ENCODE measurements around the gene C4orf54.

Gene C4orf54

DNA sequence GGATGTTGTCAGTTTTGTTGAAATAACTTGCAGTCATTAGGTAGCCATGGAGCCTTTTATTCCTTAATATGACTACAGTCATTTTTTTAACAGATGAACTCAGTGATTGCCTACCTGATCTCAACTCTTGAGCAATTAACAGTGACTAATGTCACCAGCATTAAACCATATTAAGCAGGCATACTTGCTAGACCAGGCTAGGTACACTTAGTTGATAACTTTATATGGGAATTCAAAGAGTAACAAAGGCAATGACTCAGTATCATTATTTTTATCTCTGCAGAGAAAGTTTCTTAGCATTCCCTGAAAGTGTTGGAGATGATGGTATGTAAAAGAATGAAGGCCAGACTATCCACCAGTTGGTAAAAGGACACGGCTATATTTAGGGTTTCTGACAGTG, at the start of gene C4orf54:
C4orf54 (minus strand) TSS at position 31 of the 400 bp plus-strand sequence. CDS start 3,180 bp downstream, outside the sequence.
- DNase-seq, result no peak

DNA sequence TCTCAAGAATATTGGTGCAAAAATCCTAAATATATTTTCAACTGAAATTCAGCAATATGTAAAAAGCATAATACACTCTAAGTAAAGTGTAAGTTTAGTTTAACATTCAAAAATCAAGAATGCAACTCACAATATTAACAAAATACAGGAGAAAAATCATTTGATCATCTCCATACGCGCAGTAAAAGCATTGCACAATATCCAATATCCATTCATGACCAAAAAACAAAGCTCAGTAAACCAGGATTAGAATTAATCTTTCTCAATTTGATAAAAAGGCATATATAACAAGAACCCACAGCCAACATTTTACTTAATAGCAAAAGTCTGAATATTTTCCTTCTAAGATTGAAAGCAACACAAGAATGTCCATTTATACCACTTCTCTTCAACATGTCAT, 48.3 kb upstream of the C4orf54 start:
- DNase-seq, result no peak

DNA sequence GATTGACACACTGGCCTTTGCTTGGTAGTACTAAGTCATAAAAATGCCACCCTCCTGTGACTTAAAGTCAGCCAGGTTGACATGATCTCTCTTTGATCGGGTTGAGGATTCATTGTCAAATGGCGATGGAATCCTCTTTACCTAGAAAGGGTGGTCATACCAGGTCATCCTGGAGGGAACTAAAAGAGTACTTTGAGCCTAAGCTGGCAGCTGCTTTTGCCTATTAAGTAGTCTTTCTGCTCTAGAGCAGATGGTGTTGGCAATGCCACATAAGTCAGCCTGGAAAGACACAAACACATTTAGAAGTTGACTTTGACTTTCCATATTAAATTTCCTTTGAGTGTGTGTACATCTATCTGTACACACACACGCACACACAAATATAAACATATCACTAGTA, 39.2 kb upstream of the C4orf54 start:
- no peak for DNase-seq

DNA sequence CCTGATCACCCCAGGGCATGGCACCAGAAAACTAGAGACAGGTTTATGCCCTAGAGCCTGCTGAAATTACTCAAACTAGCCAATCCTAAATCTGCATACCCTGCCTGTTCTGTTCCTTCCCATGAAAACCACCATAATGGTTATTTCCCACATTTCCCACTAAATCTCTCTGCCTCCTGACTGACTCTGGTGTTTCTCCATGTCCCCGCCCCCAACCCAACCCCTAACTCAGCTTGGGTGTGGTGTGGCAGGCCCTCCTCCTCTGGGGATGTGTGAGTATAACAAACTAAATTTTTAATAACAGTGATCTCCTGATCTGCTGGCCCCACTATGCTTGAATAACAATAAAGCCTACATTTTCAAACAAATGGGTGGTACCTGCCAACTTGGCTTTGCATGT, 35.5 kb upstream of the C4orf54 start:
- DNase-seq, result no peak

DNA sequence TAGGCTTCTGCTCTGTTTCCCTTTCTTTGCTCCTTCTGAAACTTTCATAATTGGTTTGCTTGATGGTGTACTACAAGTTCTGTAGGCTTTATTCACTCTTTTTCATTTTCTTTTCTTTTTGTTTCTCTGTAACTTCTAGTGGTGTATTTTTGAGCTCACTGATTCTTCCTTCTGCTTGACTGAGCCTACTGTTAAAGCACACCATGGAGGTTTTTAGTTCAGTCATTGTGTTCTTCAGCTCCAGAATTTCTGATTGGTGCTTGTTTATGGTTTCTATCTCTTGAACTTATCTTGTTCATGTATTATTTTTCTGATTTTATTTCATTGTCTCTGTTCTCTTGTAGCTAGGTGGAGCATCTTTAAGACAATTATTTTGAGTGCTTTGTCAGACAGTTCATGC, 33.4 kb upstream of the C4orf54 start:
- no peak for DNase-seq

DNA sequence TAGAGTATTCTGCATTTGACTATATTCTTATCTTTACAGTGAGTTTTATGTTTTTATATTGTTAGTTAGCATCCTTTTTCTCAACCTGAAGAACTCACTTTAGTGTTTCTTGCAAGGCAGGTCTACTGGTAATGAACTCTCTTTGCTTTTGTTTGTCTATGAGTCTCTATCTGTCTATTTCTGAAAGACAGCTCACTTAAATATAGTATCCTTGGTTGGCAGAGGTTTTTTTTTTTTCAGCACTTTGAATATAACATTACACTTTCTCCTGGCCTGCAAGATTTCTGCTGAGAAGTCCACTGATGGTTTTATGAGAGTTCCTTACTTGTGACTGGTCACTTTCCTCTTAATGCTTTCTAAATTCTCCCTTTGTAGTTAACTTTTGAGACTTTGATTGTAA, 32.8 kb upstream of the C4orf54 start:
- no peak for DNase-seq

DNA sequence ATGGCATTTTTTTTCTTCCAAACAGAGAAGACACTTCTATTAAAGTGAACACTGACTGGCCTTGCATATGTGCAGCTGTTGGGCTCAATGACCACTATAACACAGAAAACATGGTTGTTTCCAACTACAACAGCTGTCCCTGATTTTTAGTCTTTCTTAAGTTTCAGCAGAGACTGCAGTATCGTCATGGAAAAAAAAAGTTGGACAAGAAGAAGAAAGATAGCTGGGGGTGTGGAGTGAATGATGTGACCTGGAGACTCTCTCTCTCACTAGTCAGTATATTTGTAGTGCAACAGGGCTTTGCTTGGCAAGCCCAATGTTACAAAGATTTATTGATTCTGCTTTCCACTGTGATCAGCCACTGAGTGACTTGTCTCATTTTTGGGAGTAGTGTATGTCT, 29.5 kb upstream of the C4orf54 start:
- DNase-seq, result no peak

DNA sequence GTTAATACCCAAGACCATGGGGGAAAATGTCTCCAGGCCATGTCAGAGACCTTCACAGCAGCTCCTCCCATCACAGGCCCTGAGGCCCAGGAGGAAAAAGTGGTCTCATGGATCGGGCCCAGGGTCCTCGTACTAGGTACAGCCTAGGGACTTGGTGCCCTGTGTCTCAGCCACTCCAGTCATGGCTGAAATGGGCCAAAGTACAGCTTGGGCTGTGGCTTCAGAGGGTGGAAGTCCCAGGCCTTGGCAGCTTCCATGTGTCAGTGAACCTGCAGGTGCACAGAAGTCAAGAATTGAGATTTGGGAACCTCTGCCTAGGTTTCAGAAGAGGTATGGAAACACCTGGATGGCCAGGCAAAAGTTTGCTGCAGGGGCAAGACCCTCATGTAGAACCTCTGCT, 27.6 kb upstream of the C4orf54 start:
- DNase-seq, result no peak

DNA sequence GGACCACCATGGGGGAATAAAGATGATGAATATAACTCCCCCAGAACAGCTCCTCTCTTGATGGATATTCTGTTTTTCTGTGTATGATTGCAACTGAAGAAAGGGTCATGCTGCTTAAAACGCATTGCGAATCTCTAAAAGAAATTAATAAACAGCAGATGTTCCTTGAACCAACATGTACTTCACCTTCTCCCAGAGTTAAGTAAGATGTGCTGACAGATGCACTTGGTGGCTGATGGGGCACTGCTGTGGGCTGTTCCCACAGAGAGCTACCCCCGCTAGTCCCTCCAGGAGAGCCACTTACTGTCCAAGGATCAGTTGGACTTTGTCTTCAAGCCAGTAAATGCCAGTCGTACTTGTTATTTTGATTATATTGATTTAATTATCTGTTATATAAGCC, 26.3 kb upstream of the C4orf54 start:
- no peak for DNase-seq

DNA sequence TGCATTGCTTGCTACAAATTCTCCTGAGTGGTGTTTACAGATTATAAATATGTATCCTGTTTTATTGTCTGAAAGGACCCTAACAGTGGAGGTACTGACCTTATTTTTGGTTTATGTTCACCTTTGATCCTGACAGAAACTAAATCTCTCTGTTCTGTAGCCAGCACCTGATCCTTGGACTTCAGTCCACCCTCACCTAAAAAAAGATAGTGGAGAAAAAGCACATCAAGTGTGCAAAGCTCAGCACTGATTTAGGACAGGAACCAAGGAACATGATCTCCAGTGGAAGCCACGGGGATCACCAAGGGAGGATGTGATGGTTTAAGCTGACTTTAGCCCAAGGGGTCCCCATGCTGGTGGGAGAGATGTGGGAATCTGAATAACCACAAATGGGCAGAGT, 22.3 kb upstream of the C4orf54 start:
- no peak for DNase-seq

DNA sequence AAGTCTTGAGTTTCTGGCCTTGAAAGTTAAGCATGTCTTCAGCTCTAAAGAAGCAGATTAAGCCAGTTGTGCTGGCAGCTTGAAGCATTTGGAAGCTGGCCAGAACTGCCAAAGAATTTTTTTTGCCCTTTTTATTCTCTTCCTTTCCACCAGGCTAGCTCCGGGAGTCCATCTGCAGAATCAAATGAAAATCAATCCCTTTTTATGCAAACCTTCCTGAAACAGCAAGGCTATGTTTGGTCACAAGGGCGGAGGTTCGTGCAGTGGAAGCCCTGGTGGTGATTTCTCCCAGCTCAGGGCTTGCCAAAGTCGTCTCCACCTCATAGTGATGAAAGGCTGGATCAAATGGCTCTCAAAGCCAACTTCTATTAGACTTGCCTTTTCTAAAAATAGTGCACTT, 21.6 kb upstream of the C4orf54 start:
- no peak for DNase-seq

DNA sequence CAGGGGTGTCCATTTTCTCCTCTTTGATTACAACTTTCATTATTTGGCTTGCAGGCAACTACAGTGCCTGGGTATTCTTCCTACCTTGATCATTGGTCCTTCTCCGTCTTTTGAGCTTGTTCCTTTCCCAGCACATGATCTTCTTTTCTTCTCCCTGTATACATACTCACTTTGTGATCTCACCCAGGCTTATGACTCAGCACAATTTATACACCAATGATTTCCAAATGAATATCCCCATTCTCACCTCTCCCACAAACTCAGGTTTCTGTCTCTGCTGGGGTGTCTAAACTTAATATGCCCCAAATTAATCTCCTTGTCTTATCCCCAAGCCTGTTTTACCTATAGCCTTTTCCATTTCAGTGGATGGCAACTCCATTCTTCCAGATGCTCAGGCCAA, 19.5 kb upstream of the C4orf54 start:
- no peak for DNase-seq

DNA sequence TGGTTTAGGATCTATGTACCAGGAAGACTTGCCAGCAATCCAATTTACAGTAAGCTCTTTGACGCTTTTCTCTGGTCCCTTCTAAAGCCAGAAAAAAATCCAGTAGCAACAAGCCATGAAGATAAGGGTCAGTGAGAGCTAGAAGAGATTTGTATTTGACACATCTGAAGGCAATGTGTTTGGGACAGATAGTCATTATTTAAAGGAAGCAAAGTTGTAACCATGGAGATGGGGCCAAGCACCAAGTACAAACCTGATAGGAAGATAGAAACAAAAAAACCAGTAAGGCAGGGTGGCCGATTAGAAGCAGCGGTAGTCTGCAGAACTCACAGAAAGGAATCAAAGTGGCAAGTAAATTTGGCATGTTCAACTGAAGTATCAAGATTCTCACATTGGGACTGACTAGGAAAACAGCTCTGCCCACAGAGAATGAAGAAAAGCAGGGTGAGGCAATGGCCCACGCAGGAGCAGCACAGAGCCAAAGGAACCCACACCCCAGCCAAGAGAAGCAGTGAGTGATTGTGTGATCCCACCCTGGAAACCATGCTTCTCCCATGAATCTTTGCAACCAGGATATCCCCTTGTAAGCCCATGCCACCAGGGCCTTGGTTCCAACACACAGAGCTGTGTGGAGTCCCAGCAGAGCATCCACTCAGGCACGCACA, 12.9 kb upstream of the C4orf54 start:
- DNase-seq, result no peak

DNA sequence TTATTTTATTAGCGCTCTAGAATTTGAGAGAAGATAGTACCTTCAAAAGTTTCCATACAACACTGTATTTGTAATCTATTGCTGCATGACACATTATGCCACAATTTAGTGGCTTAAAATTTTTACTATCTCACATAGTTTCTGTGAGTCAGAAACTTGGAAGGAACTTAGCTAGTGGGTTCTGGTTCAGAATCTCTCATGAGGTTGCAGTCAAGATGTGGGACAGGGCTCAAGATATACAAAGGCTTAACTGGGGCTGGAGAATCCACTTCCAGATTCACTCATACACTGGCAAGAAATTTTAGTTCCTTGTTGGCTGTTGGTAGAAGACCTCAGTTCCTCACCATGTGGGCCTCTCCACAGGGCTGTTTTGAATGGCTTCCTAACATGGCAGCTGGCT, 11.5 kb upstream of the C4orf54 start:
- no peak for DNase-seq

DNA sequence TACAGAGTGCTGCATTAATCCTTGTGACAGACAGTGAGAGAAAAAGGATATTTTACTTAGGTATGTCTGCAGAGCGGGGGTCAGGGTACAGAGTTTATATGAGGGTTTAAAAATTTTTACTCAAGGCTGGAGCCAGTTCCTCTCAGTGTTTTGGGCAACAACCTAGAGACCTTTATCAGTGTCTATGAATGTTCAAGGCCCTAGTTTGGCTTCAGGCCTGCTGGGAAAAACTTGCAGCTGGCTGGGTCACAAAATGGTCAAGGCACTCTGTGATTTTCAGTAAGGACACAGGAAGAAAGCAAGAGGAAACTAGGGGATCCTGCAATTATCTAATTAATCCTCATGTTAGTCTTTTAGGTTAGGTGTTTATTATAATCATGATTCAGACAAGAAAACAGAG, 10.8 kb upstream of the C4orf54 start:
- DNase-seq, result no peak

DNA sequence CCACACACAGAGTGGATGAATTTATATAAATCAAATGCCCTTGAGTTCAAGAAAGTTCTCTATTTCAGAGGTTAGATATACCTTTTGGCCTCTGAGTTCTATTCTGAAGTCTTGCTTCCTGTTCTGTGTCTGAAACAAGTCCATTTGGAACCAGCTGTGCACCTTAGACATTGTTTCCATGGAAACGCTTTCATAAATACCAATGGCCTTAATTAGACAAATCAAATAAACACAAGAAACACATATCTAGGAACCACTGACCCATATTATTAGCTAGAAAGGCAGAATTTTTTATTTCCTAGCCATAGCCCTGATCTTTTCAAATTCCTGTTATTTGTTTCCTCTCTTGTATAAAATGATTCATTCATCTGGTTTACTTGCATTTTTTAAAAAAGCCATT, 8.4 kb upstream of the C4orf54 start:
- DNase-seq, result no peak

DNA sequence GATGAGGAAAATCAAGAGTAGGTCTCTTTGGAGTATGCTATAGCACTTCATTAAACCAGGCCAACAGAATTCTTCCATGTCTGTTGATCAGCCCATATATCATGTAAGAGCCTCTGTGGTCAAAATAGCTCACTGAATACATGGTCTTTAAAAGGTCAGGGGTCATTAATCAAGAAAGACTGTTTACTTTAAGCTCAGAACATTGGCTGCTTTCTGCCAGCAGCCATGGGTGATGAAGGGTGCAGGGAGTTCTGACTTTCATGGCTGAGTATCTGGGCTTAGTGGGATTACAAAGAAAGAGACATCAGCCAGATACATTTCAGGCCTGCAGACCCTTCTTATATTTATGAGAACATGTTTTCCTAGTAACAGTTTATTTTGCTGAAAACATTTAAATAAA, 7.1 kb upstream of the C4orf54 start:
- DNase-seq, result no peak

DNA sequence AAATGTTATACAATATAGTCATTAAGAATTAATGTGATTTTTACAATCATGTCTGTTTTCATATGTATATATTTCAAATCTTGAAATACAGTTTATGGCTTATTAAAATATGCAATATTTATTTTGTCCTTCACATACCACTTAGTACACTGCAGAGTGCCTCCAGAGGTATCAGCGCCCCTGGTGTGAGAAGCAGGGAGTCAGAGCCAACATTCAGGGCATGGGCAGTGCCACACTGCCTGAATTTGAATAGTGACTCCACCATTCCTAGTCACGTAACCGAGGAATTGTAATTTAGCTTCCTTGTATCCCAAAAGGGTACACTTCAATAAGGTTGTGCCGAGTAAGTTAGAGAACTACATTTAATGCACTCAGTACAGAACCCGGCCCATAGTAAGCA, 4.3 kb upstream of the C4orf54 start:
- DNase-seq, result no peak

DNA sequence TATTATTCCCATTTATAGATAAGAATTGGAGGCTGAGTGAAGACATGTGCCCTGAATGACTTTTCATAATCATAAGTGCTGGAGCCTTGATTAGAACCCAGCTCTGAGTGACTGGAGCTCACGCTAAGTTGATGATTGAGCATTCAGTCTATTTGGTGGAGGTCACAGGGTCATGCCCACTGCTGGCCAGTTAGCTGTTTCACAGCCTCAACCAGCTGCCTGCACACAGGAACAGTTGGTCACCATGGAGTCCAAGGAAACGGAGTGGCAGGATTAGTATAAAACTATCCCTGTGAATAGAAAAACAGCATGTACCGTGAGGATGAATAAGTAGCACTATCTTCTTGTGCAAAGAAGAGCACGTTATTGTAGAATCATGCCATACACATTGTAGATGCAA, 1.0 kb upstream of the C4orf54 start:
- DNase-seq, result no peak

DNA sequence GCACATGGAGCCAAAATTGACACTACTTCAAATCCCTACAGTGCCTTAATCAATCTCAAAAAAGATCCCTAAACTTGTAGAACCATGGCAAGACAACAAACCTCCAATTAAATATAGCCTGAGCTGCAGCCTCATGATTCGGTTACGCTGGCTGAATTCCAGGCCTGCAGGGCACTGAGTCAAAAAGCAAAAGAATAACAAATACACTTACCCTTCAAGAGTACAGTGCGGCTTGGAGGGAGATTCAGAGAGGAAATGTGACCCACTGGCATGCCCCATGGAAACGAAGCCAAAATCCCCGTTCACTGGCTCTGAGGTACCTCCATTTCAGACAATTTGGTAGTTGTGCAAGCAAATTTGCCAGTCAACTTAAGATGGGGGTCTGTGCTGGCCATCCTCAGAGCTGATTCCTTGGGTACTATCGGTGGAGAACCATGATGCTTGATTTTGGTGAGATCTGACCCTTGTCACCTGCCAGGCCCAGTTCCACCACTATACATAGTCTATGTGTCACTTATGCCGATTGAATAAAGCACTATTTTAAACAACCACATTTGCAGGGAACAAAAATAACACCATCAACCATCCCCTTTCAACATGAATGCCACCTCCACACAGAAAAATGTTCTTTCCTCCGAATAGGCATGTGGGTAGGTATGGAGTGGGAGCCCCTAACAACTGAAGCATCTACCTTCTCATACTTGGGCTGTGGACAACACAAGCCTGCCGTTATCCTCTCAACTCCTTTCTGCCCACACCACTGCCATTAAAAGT, 2.1 kb downstream of the C4orf54 start:
- no peak for DNase-seq

DNA sequence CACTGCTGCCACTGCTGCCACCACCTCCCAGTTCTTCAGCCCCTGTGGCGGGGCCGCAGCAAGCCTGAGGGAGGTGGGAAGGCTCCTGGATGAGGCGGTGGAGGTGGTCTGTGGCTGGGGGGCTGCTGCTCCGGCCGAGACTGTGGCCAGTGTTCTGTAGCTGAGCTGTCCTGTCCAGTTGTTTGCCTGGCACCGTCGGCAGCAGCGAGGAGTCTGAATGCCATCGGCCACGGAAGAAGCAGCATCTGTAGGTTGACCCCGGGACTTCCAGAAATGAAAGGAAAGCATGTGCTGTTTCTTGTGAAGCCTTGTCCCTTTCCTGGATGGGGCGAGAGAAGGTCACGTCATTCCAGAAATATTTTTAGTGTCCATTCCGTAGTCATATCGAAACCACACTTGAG, 3.3 kb downstream of the C4orf54 start:
- DNase-seq, result no peak

DNA sequence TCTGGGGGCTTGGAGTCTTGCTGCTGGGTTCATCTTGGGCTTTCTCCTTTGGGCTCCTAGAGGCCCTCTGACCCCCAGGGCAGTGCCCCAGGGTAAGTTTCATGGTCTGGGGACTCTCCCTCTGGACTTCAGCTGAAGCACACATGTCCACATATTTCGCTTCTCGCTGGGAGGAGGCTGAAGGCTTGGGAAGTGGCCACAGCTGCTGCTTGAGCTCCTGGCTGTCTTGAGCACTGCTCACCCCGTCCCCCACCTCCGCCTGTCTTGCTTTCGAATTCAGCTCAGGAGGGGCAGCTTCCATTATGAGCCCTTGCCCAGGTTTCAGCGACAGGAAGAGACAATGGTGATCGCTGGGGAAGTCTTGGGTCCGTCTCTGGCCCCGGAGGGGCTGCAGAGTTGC, 3.7 kb downstream of the C4orf54 start:
- no peak for DNase-seq

DNA sequence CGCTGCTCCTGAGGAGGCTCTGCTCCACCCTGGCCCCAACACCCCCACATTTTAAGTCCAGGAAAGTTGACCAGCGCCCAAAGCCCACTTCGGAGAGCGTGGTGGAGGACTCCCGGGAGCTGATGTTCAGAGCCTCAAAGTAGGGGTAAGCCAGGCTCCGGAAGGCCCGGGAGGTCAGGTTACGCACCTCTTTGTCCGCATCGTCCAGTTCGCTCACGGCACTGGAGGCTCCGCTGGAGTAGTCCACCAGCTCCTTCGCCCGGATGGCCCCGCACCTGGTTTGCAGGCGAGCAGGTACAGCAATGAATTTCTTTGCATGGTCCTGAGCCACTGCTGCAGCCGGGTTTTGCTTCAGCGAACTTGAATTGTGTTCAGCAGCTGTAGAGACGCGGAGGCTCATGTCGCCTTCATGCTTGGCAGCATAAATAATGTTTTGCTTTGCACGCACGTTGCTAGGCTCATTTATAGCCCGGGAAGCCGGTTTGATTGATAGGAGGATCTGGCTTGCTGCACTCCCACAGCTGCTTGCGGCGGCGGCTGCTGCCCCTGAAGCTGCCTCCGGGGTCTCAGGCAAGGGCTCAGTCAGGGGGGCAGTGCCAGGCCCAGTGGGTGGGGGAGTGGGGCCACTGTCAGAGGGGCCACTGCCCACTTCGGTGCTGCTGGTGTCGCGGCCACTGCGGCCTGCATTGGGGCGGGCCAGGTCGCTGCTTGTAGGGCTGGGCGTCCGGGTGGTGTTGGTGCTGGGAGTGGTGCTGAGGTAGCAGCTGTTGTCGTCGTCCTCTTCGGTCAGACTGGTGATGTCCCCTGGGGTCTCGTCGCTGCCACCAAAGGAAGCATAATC, 4.8 kb downstream of the C4orf54 start:
- no peak for DNase-seq

All from activated CD8-positive, alpha-beta memory T cell treated with anti-CD3 and anti-CD28 coated beads, Interleukin-2, amount 50 U/mL, for 48 hours (primary cell).